Osteoblast (primary cell): Measurements from ENCODE around the gene LLGL2. TPM values are rescaled to one million over a fixed set of nuclear protein-coding genes. Genes with fewer than 3 reads are reported as not detected.

Experiments used
- DNase-seq: peaks from one replicate; pipeline ENCODE4 v3.0.0; 2011; ENCODE audit warnings: low spot score, mixed read lengths; ENCODE audit not compliant: insufficient read length; ENCODE audit errors: missing footprints
- H2AFZ ChIP-seq: 2 replicates; pipeline ENCODE4 v1.6.0; 2011; ENCODE audit warnings: mild to moderate bottlenecking, low read length
- H3K27ac ChIP-seq: 2 replicates; pipeline ENCODE4 v1.5.1; 2011; ENCODE audit warnings: mild to moderate bottlenecking, low read depth, low read length, moderate library complexity
- H3K27me3 ChIP-seq: 2 replicates; pipeline ENCODE4 v1.6.0; 2012; ENCODE audit warnings: mild to moderate bottlenecking, control low read depth, inconsistent platforms, low read length, moderate library complexity; ENCODE audit not compliant: insufficient read depth
- H3K36me3 ChIP-seq: 2 replicates; pipeline ENCODE4 v1.5.1; 2011; ENCODE audit warnings: mild to moderate bottlenecking, low read length, control low read depth, moderate library complexity; ENCODE audit not compliant: insufficient read depth
- H3K4me1 ChIP-seq: 2 replicates; pipeline ENCODE4 v1.5.1; 2011; ENCODE audit warnings: mild to moderate bottlenecking, low read length, control low read depth, moderate library complexity; ENCODE audit not compliant: insufficient read depth
- H3K4me2 ChIP-seq: 2 replicates; pipeline ENCODE4 v1.6.0; 2011; ENCODE audit warnings: mild to moderate bottlenecking, low read length; ENCODE audit not compliant: insufficient read depth
- H3K4me3 ChIP-seq: fragments of 200-600 bp; sonication (generic); 3 replicates; pipeline ENCODE4 v1.5.1; 2012; ENCODE audit warnings: mild to moderate bottlenecking, low read length, inconsistent platforms; ENCODE audit not compliant: insufficient read depth
- H3K79me2 ChIP-seq: 2 replicates; pipeline ENCODE4 v1.6.0; 2012; ENCODE audit warnings: mild to moderate bottlenecking, low read length, control low read depth, inconsistent platforms; ENCODE audit not compliant: insufficient read depth
- H3K9me3 ChIP-seq: 2 replicates; pipeline ENCODE4 v1.5.1; 2011; ENCODE audit warnings: low read depth, low read length, control low read depth
- H4K20me1 ChIP-seq: 2 replicates; pipeline ENCODE4 v1.6.0; 2012; ENCODE audit warnings: mild to moderate bottlenecking, low read length, control low read depth; ENCODE audit not compliant: insufficient read depth
- CTCF ChIP-seq: IDR thresholded peaks from 2 replicates; pipeline ENCODE4 v1.5.1; 2011; ENCODE audit warnings: mild to moderate bottlenecking, low read depth, low read length, moderate library complexity; ENCODE audit errors: extremely low read depth
- total RNA-seq: library from RNA; depleted of rRNA; stranded (reverse); fragments of >200 nt; gene quantifications from 2 replicates; pipeline ENCODE4 v1.2.3, GENCODE V29; 2012

The LLGL2 gene
- total RNA-seq, 1 donor, result 0.36 TPM

- Histone ChIP-seq H3K4me2 (no peak overlapping the region), H3K4me3 (no peak overlapping the region)
Observed at GRCh38 chr17:75540923-75541503, 15.5 kb downstream of the LLGL2 start.

GRCh38 chr17:75542229-75542628, 16.7 kb downstream of the LLGL2 start:
- DNase-seq, result no peak
- Histone ChIP-seq H3K4me3 (no peak overlapping the region), H3K4me1 (no peaks in the 10 kb centered on the region), H3K79me2 (no peaks in the 10 kb centered on the region), H3K27me3 (peaks cover 12% of the 10 kb centered on the region), H3K4me2 (no peak overlapping the region), H3K9me3 (no peaks in the 10 kb centered on the region), H2AFZ (no peak overlapping the region), H3K27ac (no peak overlapping the region), H4K20me1 (no peaks in the 10 kb centered on the region), H3K36me3 (no peaks in the 10 kb centered on the region)
- no peak for TF ChIP-seq CTCF

More at GRCh38 chr17:75540923-75541503, 15.5 kb downstream of the LLGL2 start:
- H3K4me1 ChIP-seq, result no peaks in the 10 kb centered on the region
- peaks cover 12% of the 10 kb centered on the region for H3K27me3 ChIP-seq
- no peaks in the 10 kb centered on the region for H3K9me3 ChIP-seq
- no peak overlapping the region for H2AFZ ChIP-seq
- DNase-seq, result no peak
- no peak overlapping the region for H3K27ac ChIP-seq
- H3K36me3 ChIP-seq, result no peaks in the 10 kb centered on the region
- no peak for TF ChIP-seq CTCF
- H3K79me2 ChIP-seq, result no peaks in the 10 kb centered on the region
- H4K20me1 ChIP-seq, result no peaks in the 10 kb centered on the region

DNA sequence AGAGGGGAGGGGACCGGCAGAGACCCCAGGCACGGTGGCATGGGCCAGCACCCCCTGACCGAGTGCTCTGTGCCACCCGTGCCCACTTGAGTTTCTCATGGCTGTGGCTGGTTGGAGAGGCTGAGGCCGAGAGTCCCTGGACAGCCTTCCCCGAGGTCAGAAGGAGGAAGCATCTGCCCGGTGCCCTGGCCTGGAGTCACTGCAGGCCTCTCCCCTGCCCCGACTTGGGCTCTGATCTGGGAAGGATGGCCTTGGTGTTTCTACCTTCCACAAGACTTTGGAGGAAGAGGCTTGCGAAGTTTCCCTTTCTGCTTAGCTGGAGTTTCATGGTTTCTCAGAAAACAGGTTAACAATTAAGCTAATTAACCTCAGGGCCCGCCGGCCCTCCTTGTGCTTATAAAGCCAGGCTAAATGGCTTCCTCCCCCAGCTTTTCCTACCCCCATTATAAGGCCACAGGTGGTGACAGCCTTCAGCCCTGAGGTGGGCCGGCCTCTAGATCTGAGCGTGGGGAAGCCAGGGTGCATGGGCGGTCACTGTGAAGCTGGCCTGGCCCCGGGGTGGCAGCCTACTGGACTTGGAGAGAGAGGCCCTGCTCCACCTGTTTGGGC, 17.3 kb downstream of the LLGL2 start:
- no peak for TF ChIP-seq CTCF
- no peak for DNase-seq
- Histone ChIP-seq H3K79me2 (no peaks in the 10 kb centered on the region), H2AFZ (no peak overlapping the region), H3K27me3 (peaks cover 12% of the 10 kb centered on the region), H3K4me1 (no peaks in the 10 kb centered on the region), H3K9me3 (no peaks in the 10 kb centered on the region), H4K20me1 (no peaks in the 10 kb centered on the region), H3K27ac (no peak overlapping the region), H3K4me2 (no peak overlapping the region), H3K4me3 (no peak overlapping the region), H3K36me3 (no peaks in the 10 kb centered on the region)

GRCh38 chr17:75544250-75544649, 18.8 kb downstream of the LLGL2 start:
- DNase-seq, result no peak
- Histone ChIP-seq H3K4me3 (no peak overlapping the region), H4K20me1 (no peaks in the 10 kb centered on the region), H3K79me2 (no peaks in the 10 kb centered on the region), H3K27ac (no peak overlapping the region), H3K27me3 (peaks cover 9% of the 10 kb centered on the region), H3K36me3 (no peaks in the 10 kb centered on the region), H3K4me1 (no peaks in the 10 kb centered on the region), H2AFZ (no peak overlapping the region), H3K4me2 (no peak overlapping the region), H3K9me3 (no peaks in the 10 kb centered on the region)
- TF ChIP-seq CTCF, result no peak
